GM23338 (cell line): ENCODE measurements around the gene NUB1. TPM values are rescaled to one million over a fixed set of nuclear protein-coding genes. Genes with fewer than 3 reads are reported as not detected.

ENCODE experiments used
- ATAC-seq: fragments of 200-7000 bp; cut with Tn5 transposase; 3 replicates; pipeline ENCODE4 v1.9.1; 2020
- DNase-seq: peaks from one replicate; pipeline ENCODE4 v3.0.0-alpha.2; 2015; ENCODE audit warnings: low spot score
- H2AFZ ChIP-seq: fragments of 200-600 bp; sonication (generic); 2 replicates; pipeline ENCODE4 v1.8.0; 2016; ENCODE audit warnings: antibody characterized with exemption, mild to moderate bottlenecking, moderate library complexity
- H3F3A ChIP-seq: fragments of 200-600 bp; sonication (generic); replicated peaks from 2 replicates; pipeline ENCODE4 v1.8.0; 2017; ENCODE audit warnings: antibody characterized with exemption, mixed run types, low read depth
- H3K27ac ChIP-seq: fragments of 200-600 bp; sonication (generic); 2 replicates; pipeline ENCODE4 v1.6.1; 2016; ENCODE audit warnings: low read depth
- H3K27me3 ChIP-seq: fragments of 200-600 bp; sonication (generic); 2 replicates; pipeline ENCODE4 v1.8.0; 2016; ENCODE audit warnings: mild to moderate bottlenecking, mixed run types, moderate library complexity; ENCODE audit not compliant: insufficient read depth
- H3K36me3 ChIP-seq: fragments of 200-600 bp; sonication (generic); 2 replicates; pipeline ENCODE4 v1.8.0; 2016; ENCODE audit warnings: mild to moderate bottlenecking; ENCODE audit not compliant: insufficient read depth
- H3K4me1 ChIP-seq: fragments of 200-600 bp; sonication (generic); 2 replicates; pipeline ENCODE4 v1.8.0; 2016; ENCODE audit warnings: mild to moderate bottlenecking, moderate library complexity; ENCODE audit not compliant: insufficient read depth
- H3K4me2 ChIP-seq: fragments of 200-600 bp; sonication (generic); 2 replicates; pipeline ENCODE4 v1.7.1; 2017; ENCODE audit warnings: mixed run types
- H3K4me3 ChIP-seq: fragments of 200-600 bp; sonication (generic); 2 replicates; pipeline ENCODE4 v1.6.1; 2016; ENCODE audit warnings: mixed run types
- H3K79me2 ChIP-seq: fragments of 200-600 bp; sonication (generic); replicated peaks from 2 replicates; pipeline ENCODE4 v1.8.0; 2017; ENCODE audit warnings: mild to moderate bottlenecking; ENCODE audit not compliant: insufficient read depth
- H3K9me2 ChIP-seq: fragments of 200-600 bp; sonication (generic); 2 replicates; pipeline ENCODE4 v1.8.0; 2017; ENCODE audit not compliant: insufficient read depth
- H4K20me1 ChIP-seq: fragments of 200-600 bp; sonication (generic); replicated peaks from 2 replicates; pipeline ENCODE4 v1.8.0; 2017; ENCODE audit warnings: mild to moderate bottlenecking; ENCODE audit not compliant: insufficient read depth
- H3K27ac Mint-ChIP-seq: 2 replicates; pipeline ENCODE4 v1.8.0; 2020; ENCODE audit warnings: inconsistent platforms, mild to moderate bottlenecking, moderate library complexity, mixed read lengths
- H3K27me3 Mint-ChIP-seq: 3 replicates; pipeline ENCODE4 v1.8.0; 2022; ENCODE audit warnings: low read depth, mild to moderate bottlenecking, moderate library complexity, mixed read lengths, inconsistent platforms; ENCODE audit not compliant: insufficient read depth, poor library complexity
- H3K36me3 Mint-ChIP-seq: 3 replicates; pipeline ENCODE4 v1.8.0; 2021; ENCODE audit warnings: low read depth, mild to moderate bottlenecking, inconsistent platforms, moderate library complexity, mixed read lengths
- H3K4me1 Mint-ChIP-seq: 3 replicates; pipeline ENCODE4 v1.8.0; 2020; ENCODE audit warnings: mild to moderate bottlenecking, inconsistent platforms, mixed read lengths
- H3K4me3 Mint-ChIP-seq: 3 replicates; pipeline ENCODE4 v1.8.0; 2021; ENCODE audit warnings: moderate library complexity, mild to moderate bottlenecking, inconsistent platforms, mixed read lengths
- H3K9me3 Mint-ChIP-seq: 3 replicates; pipeline ENCODE4 v1.8.0; 2020; ENCODE audit warnings: moderate library complexity, mild to moderate bottlenecking, inconsistent platforms, mixed read lengths
- CREB1 ChIP-seq: fragments of 250-450 bp; sonication (Bioruptor Pico); IDR thresholded peaks from 2 replicates; pipeline ENCODE4 v1.5.0; 2020; ENCODE audit warnings: low read depth, mild to moderate bottlenecking, moderate library complexity
- EZH2 ChIP-seq: fragments of 200-600 bp; sonication (generic); IDR thresholded peaks from one replicate; pipeline ENCODE4 v1.8.0; 2017; ENCODE audit warnings: antibody characterized with exemption, mild to moderate bottlenecking, low read depth; ENCODE audit not compliant: unreplicated experiment
- POLR2AphosphoS5 ChIP-seq: IDR thresholded peaks from 2 replicates; pipeline ENCODE4 v1.6.1; 2016; ENCODE audit warnings: antibody characterized with exemption, low read depth
- STAT1 ChIP-seq: IDR thresholded peaks from one replicate; pipeline ENCODE4 v1.6.1; 2016; ENCODE audit warnings: antibody characterized with exemption; ENCODE audit not compliant: unreplicated experiment
- ZNF114 ChIP-seq: fragments of 250-450 bp; sonication (Bioruptor Pico); IDR thresholded peaks from 2 replicates; pipeline ENCODE4 v1.5.0; 2020; ENCODE audit warnings: mild to moderate bottlenecking, moderate library complexity
- ZNF331 ChIP-seq: fragments of 250-450 bp; sonication (Bioruptor Pico); IDR thresholded peaks from 2 replicates; pipeline ENCODE4 v1.5.0; 2020; ENCODE audit warnings: low read depth, mild to moderate bottlenecking, moderate library complexity
- polyA plus RNA-seq: library from polyadenylated mRNA; unstranded; fragments of >200 nt; fragmentation: Nextera tagmentation; extraction: Ambion mirVana; gene quantifications from 2 replicates; pipeline ENCODE4 v1.2.1, GENCODE V29; 2016
- total RNA-seq: library from RNA; depleted of rRNA; stranded (reverse); fragments of >200 nt; shearing (Covaris generic); gene quantifications from 2 replicates; pipeline ENCODE4 v1.2.3, GENCODE V29; 2014
- TF ChIP-seq, protein P1 (sequence below): IDR thresholded peaks from one replicate; pipeline ENCODE4 v1.6.1; 2018; ENCODE audit warnings: antibody characterized with exemption; ENCODE audit not compliant: unreplicated experiment
- TF ChIP-seq, protein P2 (sequence below), 2 experiments: fragments of 200-600 bp in 1 of 2; sonication (generic) in 1 of 2; conservative IDR thresholded peaks; 2 replicates each; pipeline versions ENCODE4 v1.5.1 to v1.6.1; 2016 to 2017; ENCODE audit warnings: antibody characterized with exemption in 2 of 2, low read depth in 2 of 2, mild to moderate bottlenecking in 2 of 2, moderate library complexity in 1 of 2
- TF ChIP-seq, protein P3 (sequence below): IDR thresholded peaks from 2 replicates; pipeline ENCODE4 v1.6.1; 2016; ENCODE audit warnings: antibody characterized with exemption

The NUB1 gene
- total and polyA plus RNA-seq, 2 experiments from 2014 or later = 31.8 to 42.3 TPM

DNA sequence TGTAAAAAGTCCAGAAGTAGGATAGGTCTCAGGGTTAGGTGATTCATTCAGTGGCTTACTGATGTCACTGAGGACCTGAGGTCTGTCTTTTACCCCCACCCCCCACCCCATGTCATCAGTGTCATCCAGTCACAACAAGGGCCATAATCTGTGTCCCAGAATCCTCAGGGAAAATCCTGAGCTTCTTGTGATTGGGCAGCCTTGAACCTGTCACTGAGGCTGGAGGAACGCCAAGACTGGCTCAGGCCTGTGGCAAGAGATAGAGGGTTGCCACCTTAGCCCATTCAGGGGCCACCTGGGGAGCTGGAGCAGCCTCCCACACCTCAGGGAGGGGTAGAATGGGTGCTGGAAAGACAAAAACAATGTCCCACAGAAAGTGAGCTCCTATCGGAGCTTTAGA, 29.7 kb downstream of the NUB1 start:
- Histone ChIP-seq H3K27me3 (no peaks in the 10 kb centered on the region), H3K9me2 (no peaks in the 10 kb centered on the region), H3K27ac (no peak overlapping the region), H3K4me1 (peaks cover 11% of the 10 kb centered on the region), H2AFZ (no peak overlapping the region), H3K4me2 (no peak overlapping the region), H3K36me3 (no peaks in the 10 kb centered on the region), H3F3A (0 out of 2 replicates have a peak, but pooled peaks cover 6% of the 10 kb centered on the region), H3K79me2 (no peaks in the 10 kb centered on the region), H4K20me1 (no peaks in the 10 kb centered on the region), H3K4me3 (no peak overlapping the region)
- Mint-ChIP-seq H3K9me3 (no peaks in the 10 kb centered on the region), H3K27me3 (peaks cover 3% of the 10 kb centered on the region), H3K36me3 (peaks cover 7% of the 10 kb centered on the region; the same call in 2 of the 3 replicates), H3K4me3 (no peak overlapping the region), H3K27ac (no peak overlapping the region), H3K4me1 (peaks cover 26% of the 10 kb centered on the region)
- TF ChIP-seq CREB1 (CRISPR knock-in tag) (no peak), POLR2AphosphoS5 (no peak)
- TF ChIP-seq, protein P1, sequence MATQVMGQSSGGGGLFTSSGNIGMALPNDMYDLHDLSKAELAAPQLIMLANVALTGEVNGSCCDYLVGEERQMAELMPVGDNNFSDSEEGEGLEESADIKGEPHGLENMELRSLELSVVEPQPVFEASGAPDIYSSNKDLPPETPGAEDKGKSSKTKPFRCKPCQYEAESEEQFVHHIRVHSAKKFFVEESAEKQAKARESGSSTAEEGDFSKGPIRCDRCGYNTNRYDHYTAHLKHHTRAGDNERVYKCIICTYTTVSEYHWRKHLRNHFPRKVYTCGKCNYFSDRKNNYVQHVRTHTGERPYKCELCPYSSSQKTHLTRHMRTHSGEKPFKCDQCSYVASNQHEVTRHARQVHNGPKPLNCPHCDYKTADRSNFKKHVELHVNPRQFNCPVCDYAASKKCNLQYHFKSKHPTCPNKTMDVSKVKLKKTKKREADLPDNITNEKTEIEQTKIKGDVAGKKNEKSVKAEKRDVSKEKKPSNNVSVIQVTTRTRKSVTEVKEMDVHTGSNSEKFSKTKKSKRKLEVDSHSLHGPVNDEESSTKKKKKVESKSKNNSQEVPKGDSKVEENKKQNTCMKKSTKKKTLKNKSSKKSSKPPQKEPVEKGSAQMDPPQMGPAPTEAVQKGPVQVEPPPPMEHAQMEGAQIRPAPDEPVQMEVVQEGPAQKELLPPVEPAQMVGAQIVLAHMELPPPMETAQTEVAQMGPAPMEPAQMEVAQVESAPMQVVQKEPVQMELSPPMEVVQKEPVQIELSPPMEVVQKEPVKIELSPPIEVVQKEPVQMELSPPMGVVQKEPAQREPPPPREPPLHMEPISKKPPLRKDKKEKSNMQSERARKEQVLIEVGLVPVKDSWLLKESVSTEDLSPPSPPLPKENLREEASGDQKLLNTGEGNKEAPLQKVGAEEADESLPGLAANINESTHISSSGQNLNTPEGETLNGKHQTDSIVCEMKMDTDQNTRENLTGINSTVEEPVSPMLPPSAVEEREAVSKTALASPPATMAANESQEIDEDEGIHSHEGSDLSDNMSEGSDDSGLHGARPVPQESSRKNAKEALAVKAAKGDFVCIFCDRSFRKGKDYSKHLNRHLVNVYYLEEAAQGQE = no peak
- DNase-seq (no peak), ATAC-seq (no peak)

DNA sequence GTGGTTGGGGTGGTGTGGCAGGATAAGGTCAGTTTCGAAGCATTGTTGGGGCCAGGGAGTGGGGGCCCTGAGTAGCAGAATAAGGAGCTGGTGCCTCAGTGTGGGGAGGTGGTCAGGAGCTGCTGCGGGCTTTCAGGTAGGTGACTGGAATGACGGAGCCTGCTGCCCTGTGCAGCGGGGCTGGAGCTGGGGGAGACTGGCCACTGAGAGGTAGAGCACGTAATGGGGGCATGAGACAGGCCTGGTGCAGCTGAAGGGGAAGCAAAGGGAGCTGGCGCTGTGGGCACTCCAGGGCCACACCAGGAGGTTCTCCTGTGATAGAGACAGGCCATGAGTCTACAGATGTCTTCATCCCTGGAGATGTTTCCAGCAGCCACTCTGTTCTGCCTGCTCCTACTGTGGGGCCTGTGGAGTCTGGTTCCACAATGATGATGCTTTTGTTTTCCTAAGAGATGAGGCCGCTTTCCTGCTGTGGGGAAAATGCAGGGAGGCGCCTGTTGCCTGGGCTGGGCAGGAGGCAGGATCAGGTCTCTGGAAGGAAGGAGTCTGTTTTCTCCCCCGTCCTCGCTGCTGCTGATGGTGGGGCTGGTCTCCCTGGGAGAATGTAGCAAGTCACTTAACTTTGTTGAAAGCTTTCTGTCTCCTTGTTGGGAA, 31.1 kb downstream of the NUB1 start:
- peak overlapping the region; percentile 42 for H3K27ac Mint-ChIP-seq
- H3K27ac ChIP-seq = no peak overlapping the region
- no peak overlapping the region for H3K4me3 Mint-ChIP-seq
- 0 out of 2 replicates have a peak, but pooled peaks cover 3% of the 10 kb centered on the region for H3F3A ChIP-seq
- no peaks in the 10 kb centered on the region for H3K9me2 ChIP-seq
- H3K4me2 ChIP-seq = no peak overlapping the region
- H3K36me3 ChIP-seq = no peaks in the 10 kb centered on the region
- H3K27me3 Mint-ChIP-seq = peaks cover 3% of the 10 kb centered on the region
- H3K9me3 Mint-ChIP-seq = no peaks in the 10 kb centered on the region
- H3K27me3 ChIP-seq = no peaks in the 10 kb centered on the region
- no peaks in the 10 kb centered on the region for H3K79me2 ChIP-seq
- no peaks in the 10 kb centered on the region; the same call in 1 of the 2 replicates for H4K20me1 ChIP-seq
- H3K36me3 Mint-ChIP-seq = peaks cover 7% of the 10 kb centered on the region; the same call in 2 of the 3 replicates
- ATAC-seq (peak; percentile 55), DNase-seq (no peak)
- H3K4me1 Mint-ChIP-seq = peaks cover 23% of the 10 kb centered on the region
- H3K4me1 ChIP-seq = peaks cover 5% of the 10 kb centered on the region; the same call in 1 of the 2 replicates
- no peak overlapping the region for H2AFZ ChIP-seq
- no peak overlapping the region for H3K4me3 ChIP-seq
- TF ChIP-seq, protein P2, sequence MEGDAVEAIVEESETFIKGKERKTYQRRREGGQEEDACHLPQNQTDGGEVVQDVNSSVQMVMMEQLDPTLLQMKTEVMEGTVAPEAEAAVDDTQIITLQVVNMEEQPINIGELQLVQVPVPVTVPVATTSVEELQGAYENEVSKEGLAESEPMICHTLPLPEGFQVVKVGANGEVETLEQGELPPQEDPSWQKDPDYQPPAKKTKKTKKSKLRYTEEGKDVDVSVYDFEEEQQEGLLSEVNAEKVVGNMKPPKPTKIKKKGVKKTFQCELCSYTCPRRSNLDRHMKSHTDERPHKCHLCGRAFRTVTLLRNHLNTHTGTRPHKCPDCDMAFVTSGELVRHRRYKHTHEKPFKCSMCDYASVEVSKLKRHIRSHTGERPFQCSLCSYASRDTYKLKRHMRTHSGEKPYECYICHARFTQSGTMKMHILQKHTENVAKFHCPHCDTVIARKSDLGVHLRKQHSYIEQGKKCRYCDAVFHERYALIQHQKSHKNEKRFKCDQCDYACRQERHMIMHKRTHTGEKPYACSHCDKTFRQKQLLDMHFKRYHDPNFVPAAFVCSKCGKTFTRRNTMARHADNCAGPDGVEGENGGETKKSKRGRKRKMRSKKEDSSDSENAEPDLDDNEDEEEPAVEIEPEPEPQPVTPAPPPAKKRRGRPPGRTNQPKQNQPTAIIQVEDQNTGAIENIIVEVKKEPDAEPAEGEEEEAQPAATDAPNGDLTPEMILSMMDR (conservative IDR thresholded peaks at IDR 0.05; ENCODE audit: low read depth in 2 of 2) = no peak
- no peak for TF ChIP-seq ZNF331 (CRISPR knock-in tag)
- no peak for TF ChIP-seq EZH2
- TF ChIP-seq, protein P1 = no peak
- TF ChIP-seq, protein P3, sequence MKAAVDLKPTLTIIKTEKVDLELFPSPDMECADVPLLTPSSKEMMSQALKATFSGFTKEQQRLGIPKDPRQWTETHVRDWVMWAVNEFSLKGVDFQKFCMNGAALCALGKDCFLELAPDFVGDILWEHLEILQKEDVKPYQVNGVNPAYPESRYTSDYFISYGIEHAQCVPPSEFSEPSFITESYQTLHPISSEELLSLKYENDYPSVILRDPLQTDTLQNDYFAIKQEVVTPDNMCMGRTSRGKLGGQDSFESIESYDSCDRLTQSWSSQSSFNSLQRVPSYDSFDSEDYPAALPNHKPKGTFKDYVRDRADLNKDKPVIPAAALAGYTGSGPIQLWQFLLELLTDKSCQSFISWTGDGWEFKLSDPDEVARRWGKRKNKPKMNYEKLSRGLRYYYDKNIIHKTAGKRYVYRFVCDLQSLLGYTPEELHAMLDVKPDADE = no peak
- TF ChIP-seq CREB1 (CRISPR knock-in tag) = no peak
- no peak for TF ChIP-seq POLR2AphosphoS5
- no peak for TF ChIP-seq ZNF114 (CRISPR knock-in tag)
- no peak for TF ChIP-seq STAT1
